Body of pancreas (tissue), 4 donors: Measurements from ENCODE around the gene CNIH2. TPM values are rescaled to one million over a fixed set of nuclear protein-coding genes. Genes with fewer than 3 reads are reported as not detected.

Experiments used
- ATAC-seq: fragments of 150-250 bp; one replicate; pipeline ENCODE4 v1.9.1; 2016
- DNase-seq, 4 donors: peaks; one replicate each; pipeline ENCODE4 v3.0.0-alpha.2; 2019
- H3K27ac ChIP-seq, 4 donors: fragments of 200-600 bp; sonication (generic); 1 replicate in 3 of 4; 2 replicates in 1 of 4; pipeline versions ENCODE4 v1.5.1 to v1.6.1; 2016 to 2019; ENCODE audit warnings: mild to moderate bottlenecking in 1 of 4, mixed read lengths in 1 of 4, moderate library complexity in 1 of 4
- H3K27me3 ChIP-seq, 2 donors: fragments of 200-600 bp; sonication (generic); one replicate each; pipeline ENCODE4 v1.6.0; 2016; ENCODE audit warnings: mild to moderate bottlenecking in 1 of 2
- H3K36me3 ChIP-seq, 2 donors: fragments of 200-600 bp; sonication (generic); replicated peaks in 1 of 2; 2 replicates each; pipeline ENCODE4 v1.5.1; 2016; ENCODE audit warnings: low read depth in 2 of 2; ENCODE audit not compliant: insufficient read depth in 1 of 2
- H3K4me1 ChIP-seq: fragments of 200-600 bp; sonication (generic); one replicate; pipeline ENCODE4 v1.6.0; 2016
- H3K4me3 ChIP-seq, 2 donors: fragments of 200-600 bp; sonication (generic); 1 replicate in 1 of 2; 2 replicates in 1 of 2; pipeline ENCODE4 v1.5.1; 2016 to 2019
- H3K9me3 ChIP-seq, 3 donors: fragments of 200-600 bp; sonication (generic); 1 replicate in 2 of 3; 2 replicates in 1 of 3; pipeline ENCODE4 v1.5.1; 2016
- CTCF ChIP-seq, 7 experiments: fragments of 450-650 bp in 4 of 7; fragments of 200-600 bp in 3 of 7; sonication (generic) in 3 of 7; IDR thresholded peaks; one replicate each; pipeline ENCODE4 v1.5.1; 2016 to 2019; ENCODE audit warnings: antibody characterized with exemption in 7 of 7
- POLR2A ChIP-seq, 3 donors: fragments of 450-650 bp; IDR thresholded peaks; one replicate each; pipeline ENCODE4 v1.6.1; 2016; ENCODE audit warnings: antibody characterized with exemption in 3 of 3, mild to moderate bottlenecking in 2 of 3
- WGBS, 2 donors: methylation state at CpG; one replicate each; pipeline ENCODE4 v1.1.5; 2017; 5-methylcytosine and 5-hydroxymethylcytosine counted together
- intact Hi-C: fragments of 100-400 bp; cut with DNase I; formaldehyde crosslinking; loops from one replicate; pipeline ENCODE4 v1.15.1; 2023
- total RNA-seq, 2 donors: library from RNA; depleted of rRNA; stranded (reverse); fragments of >200 nt; gene quantifications; one replicate each; pipeline ENCODE4 v1.1.0, GENCODE V29; 2016

The CNIH2 gene
- total RNA-seq, 2 donors from 2014 or later = 3.6 to 4.6 TPM

GRCh38 chr11:66264383-66264782 lies 13.6 kb upstream of the CNIH2 start:
- no peak for DNase-seq
- Histone ChIP-seq H3K27me3 (no peaks in the 10 kb centered on the region), H3K27ac (no peak overlapping the region), H3K36me3 (peaks cover 0 to 7% of the 10 kb centered on the region in 2 donors), H3K4me3 (no peak overlapping the region), H3K9me3 (no peaks in the 10 kb centered on the region), H3K4me1 (peaks cover 16% of the 10 kb centered on the region)
- ATAC-seq = no peak
- TF ChIP-seq POLR2A (IDR thresholded peaks at IDR 0.05) = no peak
- no peak for TF ChIP-seq CTCF (IDR thresholded peaks at IDR 0.05)
- intact Hi-C loops = loop anchor here (5.0 kb wide), 1 partner anchor 42 kb away; no protein-coding TSS in a partner anchor
- WGBS, 2 donors = 85 to 91% methylated on average over 6 to 8 of the region's 8 CpGs

DNA sequence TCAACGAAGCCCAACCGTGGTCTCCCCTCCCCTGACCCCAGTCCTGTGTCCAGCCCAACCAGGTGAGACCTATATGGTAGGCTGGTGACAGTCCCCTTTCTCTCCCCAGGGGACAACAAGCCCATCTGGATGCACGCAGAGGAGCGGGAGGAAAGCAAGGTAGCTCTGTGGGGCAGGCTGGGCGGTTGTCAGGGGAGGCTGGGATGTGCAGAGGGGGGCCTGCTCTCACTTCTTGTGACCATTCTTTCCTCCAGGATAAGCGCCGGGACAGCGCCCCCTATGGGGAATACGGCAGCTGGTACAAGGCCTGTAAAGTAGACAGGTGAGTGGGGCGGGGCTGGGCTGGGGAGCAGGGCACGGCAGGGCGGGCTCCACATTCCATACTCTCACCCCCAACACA lies 13.1 kb upstream of the CNIH2 start:
- ATAC-seq (no peak), DNase-seq (no peak)
- peak in 3 of 7 experiments; percentile 7 to 11 (median 7) for TF ChIP-seq CTCF (IDR thresholded peaks at IDR 0.05)
- no peak for TF ChIP-seq POLR2A (IDR thresholded peaks at IDR 0.05)
- no peak overlapping the region for H3K4me3 ChIP-seq
- H3K9me3 ChIP-seq = no peaks in the 10 kb centered on the region
- WGBS, 2 donors = 74 to 77% methylated on average over 12 of the region's 12 CpGs
- H3K4me1 ChIP-seq = peaks cover 21% of the 10 kb centered on the region
- H3K27ac ChIP-seq = no peak overlapping the region
- H3K27me3 ChIP-seq = no peaks in the 10 kb centered on the region
- intact Hi-C loops = loop anchor here (5.0 kb wide), 1 partner anchor 43 kb away; no protein-coding TSS in a partner anchor
- H3K36me3 ChIP-seq = peaks cover 0 to 7% of the 10 kb centered on the region in 2 donors

GRCh38 chr11:66265531-66266377 lies 12.2 kb upstream of the CNIH2 start:
- no peak for TF ChIP-seq CTCF (IDR thresholded peaks at IDR 0.05)
- TF ChIP-seq POLR2A (IDR thresholded peaks at IDR 0.05) = no peak
- Histone ChIP-seq H3K27me3 (no peaks in the 10 kb centered on the region), H3K9me3 (no peaks in the 10 kb centered on the region), H3K27ac (no peak overlapping the region), H3K4me3 (no peak overlapping the region), H3K36me3 (peaks cover 0 to 7% of the 10 kb centered on the region in 2 donors), H3K4me1 (peaks cover 28% of the 10 kb centered on the region)
- ATAC-seq (no peak), DNase-seq (no peak)
- WGBS, 2 donors = 92 to 100% methylated on average over 4 to 26 of the region's 26 CpGs
- intact Hi-C loops = no loop called here

GRCh38 chr11:66266378-66267038 lies 11.5 kb upstream of the CNIH2 start:
- DNase-seq = no peak
- Histone ChIP-seq H3K9me3 (no peaks in the 10 kb centered on the region), H3K4me1 (peaks cover 28% of the 10 kb centered on the region), H3K27ac (peak overlapping the region in 1 of 4 donors; percentile 89), H3K4me3 (no peak overlapping the region), H3K36me3 (peaks cover 0 to 7% of the 10 kb centered on the region in 2 donors), H3K27me3 (no peaks in the 10 kb centered on the region)
- intact Hi-C loops = no loop called here
- TF ChIP-seq CTCF (IDR thresholded peaks at IDR 0.05) = no peak
- TF ChIP-seq POLR2A (IDR thresholded peaks at IDR 0.05) = no peak
- ATAC-seq = no peak
- 86 to 87% methylated on average over 15 to 20 of the region's 20 CpGs for WGBS, 2 donors
